ENCODE measurements around the gene GATC. TPM values are rescaled to one million over a fixed set of nuclear protein-coding genes. Genes with fewer than 3 reads are reported as not detected.

The GATC gene
- total RNA-seq, 1 donor from 2014 or later: 33.8 TPM

DNA sequence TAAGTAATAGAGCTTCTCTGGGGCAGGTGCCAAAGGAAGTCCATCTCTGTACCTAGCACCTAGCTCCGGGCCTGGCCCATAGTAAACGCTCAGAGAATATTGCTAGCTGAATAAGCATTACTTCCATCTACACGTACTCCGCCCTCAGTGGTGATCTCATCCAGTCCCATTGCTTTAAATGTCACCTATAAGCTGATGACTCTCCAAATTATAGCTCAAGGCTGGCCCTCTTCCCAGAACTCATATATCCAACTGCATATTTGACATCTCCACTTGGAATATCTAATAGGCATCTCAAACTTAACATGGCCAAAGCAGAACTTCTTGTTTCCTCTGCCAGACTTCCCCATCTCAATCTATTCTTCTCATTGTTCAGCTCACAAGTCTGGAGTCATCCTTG is 42.8 kb downstream of the GATC start:
- Mint-ChIP-seq H3K4me3 (no peak overlapping the region), H3K27me3 (ENCODE audit: low read depth) (no peaks in the 10 kb centered on the region), H3K9me3 (no peaks in the 10 kb centered on the region), H3K27ac (ENCODE audit: unreplicated experiment) (no peak overlapping the region), H3K36me3 (ENCODE audit: low read depth) (peaks cover 7% of the 10 kb centered on the region), H3K4me1 (peaks cover 16% of the 10 kb centered on the region)
- TF ChIP-seq, protein P1, sequence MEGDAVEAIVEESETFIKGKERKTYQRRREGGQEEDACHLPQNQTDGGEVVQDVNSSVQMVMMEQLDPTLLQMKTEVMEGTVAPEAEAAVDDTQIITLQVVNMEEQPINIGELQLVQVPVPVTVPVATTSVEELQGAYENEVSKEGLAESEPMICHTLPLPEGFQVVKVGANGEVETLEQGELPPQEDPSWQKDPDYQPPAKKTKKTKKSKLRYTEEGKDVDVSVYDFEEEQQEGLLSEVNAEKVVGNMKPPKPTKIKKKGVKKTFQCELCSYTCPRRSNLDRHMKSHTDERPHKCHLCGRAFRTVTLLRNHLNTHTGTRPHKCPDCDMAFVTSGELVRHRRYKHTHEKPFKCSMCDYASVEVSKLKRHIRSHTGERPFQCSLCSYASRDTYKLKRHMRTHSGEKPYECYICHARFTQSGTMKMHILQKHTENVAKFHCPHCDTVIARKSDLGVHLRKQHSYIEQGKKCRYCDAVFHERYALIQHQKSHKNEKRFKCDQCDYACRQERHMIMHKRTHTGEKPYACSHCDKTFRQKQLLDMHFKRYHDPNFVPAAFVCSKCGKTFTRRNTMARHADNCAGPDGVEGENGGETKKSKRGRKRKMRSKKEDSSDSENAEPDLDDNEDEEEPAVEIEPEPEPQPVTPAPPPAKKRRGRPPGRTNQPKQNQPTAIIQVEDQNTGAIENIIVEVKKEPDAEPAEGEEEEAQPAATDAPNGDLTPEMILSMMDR (conservative IDR thresholded peaks at IDR 0.05): no peak
- DNase-seq (ENCODE audit: low read depth, low spot score): no peak

DNA sequence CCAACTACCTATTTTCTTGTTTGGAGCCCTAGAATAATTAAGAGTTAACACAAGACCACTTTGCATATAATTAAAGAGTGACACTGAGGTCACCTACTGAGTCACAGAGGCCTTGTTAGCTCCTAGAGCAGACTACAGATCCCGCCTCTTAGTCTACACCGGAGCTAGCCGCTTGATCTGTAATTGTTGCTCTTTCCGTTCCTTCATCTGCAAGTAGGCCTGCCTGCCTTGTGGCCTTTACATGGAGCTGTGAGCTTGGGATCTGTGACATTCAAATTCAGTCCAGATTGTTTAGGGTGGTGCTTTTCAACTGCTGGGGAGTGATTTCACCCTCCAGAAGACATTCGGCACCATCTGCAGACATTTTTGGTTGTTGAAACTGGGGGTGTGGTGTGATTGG is 44.1 kb downstream of the GATC start:
- Mint-ChIP-seq H3K36me3 (ENCODE audit: low read depth) (peaks cover 7% of the 10 kb centered on the region), H3K4me1 (peaks cover 23% of the 10 kb centered on the region), H3K9me3 (no peaks in the 10 kb centered on the region), H3K4me3 (no peak overlapping the region), H3K27me3 (ENCODE audit: low read depth) (no peaks in the 10 kb centered on the region), H3K27ac (ENCODE audit: unreplicated experiment) (no peak overlapping the region)
- DNase-seq (ENCODE audit: low read depth, low spot score): no peak
- TF ChIP-seq, protein P1 (conservative IDR thresholded peaks at IDR 0.05): no peak

DNA sequence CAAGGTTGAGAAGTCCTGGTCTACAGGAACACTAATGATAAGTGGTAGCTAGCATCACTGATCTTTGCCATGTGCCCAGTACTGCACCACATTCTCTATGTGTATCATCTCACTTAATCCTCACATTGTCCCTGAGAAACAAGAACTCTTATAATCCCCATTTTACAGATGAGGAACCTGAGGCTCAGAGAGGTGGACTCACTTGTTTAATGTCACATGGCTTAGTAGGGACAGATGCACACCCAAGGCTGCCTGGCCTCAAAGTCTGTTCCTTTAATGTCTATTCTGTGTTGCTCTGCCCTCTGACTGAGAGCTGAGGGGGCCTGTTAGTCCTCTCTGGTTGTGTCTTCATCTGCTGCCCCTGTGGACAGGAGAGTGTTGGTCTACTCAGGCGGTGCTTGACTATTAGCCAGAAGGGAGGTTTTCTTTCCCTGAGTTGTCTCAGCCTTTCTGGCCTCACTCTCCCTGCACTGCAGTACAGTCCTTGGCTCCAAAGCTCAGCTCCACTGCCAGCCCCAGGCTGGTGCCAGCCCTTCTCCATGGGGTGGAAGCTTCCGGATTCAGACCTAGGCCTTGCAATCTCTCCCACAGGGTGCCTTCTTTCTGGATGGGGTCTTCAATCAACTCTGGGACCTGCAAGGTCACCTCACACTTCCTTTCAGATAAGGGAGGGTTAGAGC is 44.7 kb downstream of the GATC start:
- Mint-ChIP-seq H3K4me3 (no peak overlapping the region), H3K9me3 (no peaks in the 10 kb centered on the region), H3K4me1 (peaks cover 28% of the 10 kb centered on the region), H3K36me3 (ENCODE audit: low read depth) (peaks cover 7% of the 10 kb centered on the region), H3K27me3 (ENCODE audit: low read depth) (no peaks in the 10 kb centered on the region), H3K27ac (ENCODE audit: unreplicated experiment) (peak overlapping the region; percentile 32)
- no peak for DNase-seq (ENCODE audit: low read depth, low spot score)
- TF ChIP-seq, protein P1 (conservative IDR thresholded peaks at IDR 0.05): no peak

DNA sequence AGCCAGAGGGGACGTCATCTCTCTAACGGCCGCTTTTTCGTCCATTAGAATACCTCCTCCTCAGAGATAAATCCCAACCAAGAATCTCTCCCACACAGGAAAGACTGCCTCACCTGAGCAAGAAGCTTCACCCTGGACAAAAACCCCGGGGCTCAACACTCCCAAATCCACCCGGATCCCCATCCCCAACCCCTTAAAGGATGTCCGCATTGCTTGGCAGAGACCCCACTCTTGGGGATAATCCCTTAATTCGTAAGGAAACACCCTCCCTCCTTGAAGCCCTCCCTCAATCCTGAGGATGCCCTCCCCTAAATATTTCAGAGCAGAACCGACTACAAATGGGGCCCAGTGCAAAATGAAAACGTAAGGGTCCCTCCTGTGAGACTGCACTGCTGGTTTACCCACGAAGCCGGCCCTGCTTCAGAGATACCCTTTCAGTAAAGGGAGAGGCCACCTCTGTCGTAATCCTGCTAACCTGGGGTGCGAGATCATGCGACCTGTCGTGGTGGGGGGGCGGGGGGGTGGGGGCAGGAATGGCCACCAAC is 49.0 kb downstream of the GATC start:
- H3K4me3 Mint-ChIP-seq: peak overlapping the region; percentile 95
- H3K27me3 Mint-ChIP-seq (ENCODE audit: low read depth): no peaks in the 10 kb centered on the region
- no peak for DNase-seq (ENCODE audit: low read depth, low spot score)

GRCh38 chr12:120495731-120496412 is 49.6 kb downstream of the GATC start, which contains the start of gene DYNLL1:
DYNLL1 (plus strand) TSS chr12:120496113; CDS start chr12:120496422, 309 bp downstream.
- TF ChIP-seq, protein P1 (conservative IDR thresholded peaks at IDR 0.05): no peak
- Mint-ChIP-seq H3K9me3 (no peaks in the 10 kb centered on the region), H3K27me3 (ENCODE audit: low read depth) (no peaks in the 10 kb centered on the region), H3K36me3 (ENCODE audit: low read depth) (peaks cover 5% of the 10 kb centered on the region), H3K4me1 (peaks cover 29% of the 10 kb centered on the region), H3K4me3 (peak within 1 kb of the TSS; percentile 95), H3K27ac (ENCODE audit: unreplicated experiment) (peak within 1 kb of the TSS; percentile 91)
- peak; percentile 99 for DNase-seq (ENCODE audit: low read depth, low spot score)

More for the DNA sequence above, 49.0 kb downstream of the GATC start:
- TF ChIP-seq, protein P1 (conservative IDR thresholded peaks at IDR 0.05): no peak
- Mint-ChIP-seq H3K27ac (ENCODE audit: unreplicated experiment) (no peak overlapping the region), H3K36me3 (ENCODE audit: low read depth) (peaks cover 5% of the 10 kb centered on the region), H3K4me1 (peaks cover 29% of the 10 kb centered on the region), H3K9me3 (no peaks in the 10 kb centered on the region)

Data from neural crest cell (in vitro differentiated cells).